ENCODE results near the gene LEMD2. TPM values are rescaled to one million over a fixed set of nuclear protein-coding genes. Genes with fewer than 3 reads are reported as not detected.

Gene LEMD2
- total RNA-seq, 1 experiment from 2014 or later: 91.8 TPM

DNA sequence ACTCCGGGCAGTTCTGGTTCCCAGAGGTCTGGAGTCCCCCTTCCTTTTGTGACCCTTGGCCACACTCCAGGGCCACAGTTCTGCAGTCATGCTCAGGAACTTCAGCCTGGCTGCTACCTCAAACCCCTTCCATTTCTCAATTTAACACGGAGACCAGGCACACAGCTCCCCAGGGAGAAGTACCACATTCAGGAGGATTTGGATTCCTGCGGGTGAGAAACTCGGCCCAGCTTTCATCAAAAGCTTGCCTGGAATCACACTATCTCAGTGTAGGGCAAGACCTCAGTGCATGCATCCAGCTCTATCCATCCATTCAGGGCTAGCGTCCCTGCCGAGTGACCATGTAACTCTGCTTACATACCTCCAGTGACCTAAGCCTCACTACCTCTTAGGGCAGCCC lies 25.4 kb downstream of the LEMD2 start:
- H4K20me1 ChIP-seq (ENCODE audit: control insufficient read depth, insufficient read depth, insufficient read length): no peaks in the 10 kb centered on the region
- no peak overlapping the region for H4K8ac ChIP-seq (replicated peaks; ENCODE audit: insufficient read length, low read depth, low read length)
- H2BK120ac ChIP-seq (ENCODE audit: low read depth, low read length, poor library complexity, severe bottlenecking): no peak overlapping the region
- H4K91ac ChIP-seq (ENCODE audit: insufficient read length, low read depth, low read length): no peak overlapping the region
- no peak overlapping the region for H2BK5ac ChIP-seq (ENCODE audit: insufficient read length, low read length)
- Mint-ChIP-seq H3K27ac (no peak overlapping the region), H3K27me3 (ENCODE audit: low read depth) (peaks cover 9% of the 10 kb centered on the region), H3K4me1 (peaks cover 8 to 14% of the 10 kb centered on the region in 2 experiments), H3K36me3 (ENCODE audit: insufficient read depth in 1 of 3, low read depth in 3 of 3) (no peaks in the 10 kb centered on the region; a peak in 1 of 7 replicates), H3K9me3 (peaks cover 0 to 3% of the 10 kb centered on the region in 2 experiments; a peak in 2 of 5 replicates), H3K4me3 (no peak overlapping the region)
- no peak overlapping the region for H2BK12ac ChIP-seq (ENCODE audit: insufficient read length, low read depth, low read length)
- H2AK5ac ChIP-seq (ENCODE audit: insufficient read length, low read length): no peak overlapping the region
- no peaks in the 10 kb centered on the region for H3K79me1 ChIP-seq (ENCODE audit: insufficient read depth, low read depth, low read length, poor library complexity, severe bottlenecking)
- TF ChIP-seq, protein P1, sequence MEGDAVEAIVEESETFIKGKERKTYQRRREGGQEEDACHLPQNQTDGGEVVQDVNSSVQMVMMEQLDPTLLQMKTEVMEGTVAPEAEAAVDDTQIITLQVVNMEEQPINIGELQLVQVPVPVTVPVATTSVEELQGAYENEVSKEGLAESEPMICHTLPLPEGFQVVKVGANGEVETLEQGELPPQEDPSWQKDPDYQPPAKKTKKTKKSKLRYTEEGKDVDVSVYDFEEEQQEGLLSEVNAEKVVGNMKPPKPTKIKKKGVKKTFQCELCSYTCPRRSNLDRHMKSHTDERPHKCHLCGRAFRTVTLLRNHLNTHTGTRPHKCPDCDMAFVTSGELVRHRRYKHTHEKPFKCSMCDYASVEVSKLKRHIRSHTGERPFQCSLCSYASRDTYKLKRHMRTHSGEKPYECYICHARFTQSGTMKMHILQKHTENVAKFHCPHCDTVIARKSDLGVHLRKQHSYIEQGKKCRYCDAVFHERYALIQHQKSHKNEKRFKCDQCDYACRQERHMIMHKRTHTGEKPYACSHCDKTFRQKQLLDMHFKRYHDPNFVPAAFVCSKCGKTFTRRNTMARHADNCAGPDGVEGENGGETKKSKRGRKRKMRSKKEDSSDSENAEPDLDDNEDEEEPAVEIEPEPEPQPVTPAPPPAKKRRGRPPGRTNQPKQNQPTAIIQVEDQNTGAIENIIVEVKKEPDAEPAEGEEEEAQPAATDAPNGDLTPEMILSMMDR (conservative IDR thresholded peaks at IDR 0.05): no peak
- DNase-seq: no peak
- H3K9me3 ChIP-seq (ENCODE audit: control insufficient read depth, low read depth, low read length): no peaks in the 10 kb centered on the region
- H2AFZ ChIP-seq (ENCODE audit: low read length): no peak overlapping the region
- no peak overlapping the region for H3K23ac ChIP-seq (ENCODE audit: insufficient read length, low read depth, low read length)
- H3K27me3 ChIP-seq (ENCODE audit: insufficient read depth, low read length): no peaks in the 10 kb centered on the region
- H3K4me2 ChIP-seq (ENCODE audit: insufficient read depth, insufficient read length, low read length): no peak overlapping the region
- WGBS (ENCODE audit: extremely low coverage, insufficient read length, low lambda C conversion rate): no CpG with 5 or more reads among the region's 6 CpGs
- no peaks in the 10 kb centered on the region for H3K79me2 ChIP-seq (ENCODE audit: insufficient read depth, low read length)
- H3K14ac ChIP-seq (ENCODE audit: insufficient read depth, low read length): no peak overlapping the region
- H3K27ac ChIP-seq (ENCODE audit: insufficient read length, low read depth, low read length): no peak overlapping the region
- H3K4ac ChIP-seq (ENCODE audit: low read depth, low read length): no peak overlapping the region
- no peak overlapping the region for H3K9ac ChIP-seq (ENCODE audit: extremely low read depth, insufficient read length, low read length)
- H3T11ph ChIP-seq (ENCODE audit: low read length): no peak overlapping the region
- no peak overlapping the region for H3K18ac ChIP-seq (ENCODE audit: insufficient read length, low read depth, low read length)
- H2BK20ac ChIP-seq (ENCODE audit: low read depth, low read length, poor library complexity, severe bottlenecking): no peak overlapping the region
- H3K56ac ChIP-seq (ENCODE audit: insufficient read length, low read depth, low read length): no peak overlapping the region
- H4K5ac ChIP-seq (ENCODE audit: insufficient read length, low read depth, low read length): no peak overlapping the region
- H3K4me1 ChIP-seq (ENCODE audit: insufficient read depth, low read length): peaks cover 2% of the 10 kb centered on the region; the same call in 1 of the 2 replicates
- H2BK15ac ChIP-seq (ENCODE audit: low read depth, low read length): no peak overlapping the region
- H3K23me2 ChIP-seq (ENCODE audit: insufficient read length, low read depth, low read length, poor library complexity, severe bottlenecking): no peaks in the 10 kb centered on the region
